Measurements from ENCODE around the gene TNFAIP2.
"Not testable (repeated sequence)": the region's sequence is repeated elsewhere in the genome, so short reads cannot be mapped to it uniquely, and the experiment has no call there.

The TNFAIP2 gene

DNA sequence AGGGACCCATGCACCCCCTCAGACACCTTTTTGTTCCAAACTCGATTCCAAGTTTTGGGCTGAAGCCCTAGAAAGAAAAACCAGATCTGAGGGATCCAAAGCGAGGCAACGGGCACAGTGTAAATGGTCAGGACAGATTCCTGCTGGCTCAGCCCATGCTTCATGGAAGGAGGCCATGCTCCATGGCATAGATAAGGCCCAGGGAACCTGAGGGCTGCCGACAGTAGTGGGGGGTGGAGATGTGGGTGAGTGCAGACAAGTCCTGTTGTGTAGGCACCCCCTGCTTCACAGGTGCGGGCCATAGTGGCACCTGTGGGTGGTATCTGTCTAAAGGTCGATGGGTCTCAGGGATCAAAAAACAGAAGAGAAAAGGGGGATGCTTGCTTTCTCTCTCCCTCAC is 42.1 kb downstream of the TNFAIP2 start:
- Histone ChIP-seq H3K27ac (ENCODE audit: low read depth, low read length) (no peak overlapping the region), H3K9me3 (ENCODE audit: control insufficient read depth, insufficient read depth, low read depth, low read length) (peaks cover 29% of the 10 kb centered on the region), H3K9ac (ENCODE audit: low read length) (no peak overlapping the region), H3K4me1 (ENCODE audit: control insufficient read depth, insufficient read depth, low read length) (no peaks in the 10 kb centered on the region), H3K27me3 (ENCODE audit: control insufficient read depth, insufficient read depth, low read length) (no peaks in the 10 kb centered on the region; the same call in 1 of the 2 replicates), H3K36me3 (ENCODE audit: control insufficient read depth, insufficient read depth, low read length) (no peaks in the 10 kb centered on the region), H3K4me3 (ENCODE audit: low read depth, low read length) (no peak overlapping the region)

DNA sequence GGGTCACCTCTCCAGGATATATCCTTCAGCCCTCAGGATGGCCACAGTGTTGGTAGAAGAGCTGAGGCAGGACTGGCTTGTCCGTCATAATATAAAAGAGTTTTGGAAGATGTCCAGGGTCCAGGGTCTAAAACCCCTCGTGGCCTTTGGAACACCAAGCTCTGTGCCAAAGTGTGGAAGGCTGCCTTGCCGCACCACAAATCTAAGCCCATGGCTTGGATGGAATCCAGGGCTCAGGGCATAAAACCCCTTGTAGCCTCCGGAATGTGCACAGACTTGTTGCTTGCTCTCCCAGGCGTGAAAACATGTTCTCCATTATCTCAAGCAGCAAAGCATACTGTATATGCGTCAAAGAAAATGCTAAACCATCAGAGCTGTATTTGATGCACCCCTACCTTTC is 46.7 kb downstream of the TNFAIP2 start:
- H3K27ac ChIP-seq (ENCODE audit: low read depth, low read length): no peak overlapping the region
- H3K9ac ChIP-seq (ENCODE audit: low read length): no peak overlapping the region
- peaks cover 44% of the 10 kb centered on the region for H3K9me3 ChIP-seq (ENCODE audit: control insufficient read depth, insufficient read depth, low read depth, low read length)
- no peaks in the 10 kb centered on the region for H3K27me3 ChIP-seq (ENCODE audit: control insufficient read depth, insufficient read depth, low read length)
- H3K4me3 ChIP-seq (ENCODE audit: low read depth, low read length): no peak overlapping the region
- H3K4me1 ChIP-seq (ENCODE audit: control insufficient read depth, insufficient read depth, low read length): no peaks in the 10 kb centered on the region
- H3K36me3 ChIP-seq (ENCODE audit: control insufficient read depth, insufficient read depth, low read length): no peaks in the 10 kb centered on the region

GRCh38 chr14:103171206-103171605 is 47.9 kb downstream of the TNFAIP2 start:
- not testable (repeated sequence) for H3K4me1 ChIP-seq (ENCODE audit: control insufficient read depth, insufficient read depth, low read length); H3K4me3 ChIP-seq (ENCODE audit: low read depth, low read length); H3K27ac ChIP-seq (ENCODE audit: low read depth, low read length); H3K36me3 ChIP-seq (ENCODE audit: control insufficient read depth, insufficient read depth, low read length); H3K27me3 ChIP-seq (ENCODE audit: control insufficient read depth, insufficient read depth, low read length); H3K9ac ChIP-seq (ENCODE audit: low read length)
- peaks cover 50% of the 10 kb centered on the region for H3K9me3 ChIP-seq (ENCODE audit: control insufficient read depth, insufficient read depth, low read depth, low read length)

DNA sequence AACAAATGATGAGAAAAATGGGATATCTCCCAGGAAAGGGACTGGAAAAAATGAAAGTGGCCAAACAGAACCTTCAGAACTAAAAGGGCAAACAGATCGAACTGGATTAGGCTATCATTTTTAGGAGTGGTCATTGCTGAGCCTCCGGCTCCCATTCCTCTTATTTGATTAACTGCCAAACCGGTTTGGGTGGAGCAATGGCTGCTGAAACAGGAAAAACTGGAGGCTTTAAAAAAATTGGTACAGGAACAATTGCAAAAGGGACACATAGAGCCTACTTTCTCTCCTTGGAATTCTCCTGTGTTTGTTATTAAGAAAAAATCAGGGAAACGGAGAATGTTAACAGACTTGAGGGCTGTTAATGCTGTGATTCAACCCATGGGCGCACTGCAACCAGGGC is 49.7 kb downstream of the TNFAIP2 start:
- Histone ChIP-seq H3K27me3 (ENCODE audit: control insufficient read depth, insufficient read depth, low read length) (no peaks in the 10 kb centered on the region), H3K4me3 (ENCODE audit: low read depth, low read length) (no peak overlapping the region), H3K27ac (ENCODE audit: low read depth, low read length) (no peak overlapping the region), H3K9ac (ENCODE audit: low read length) (no peak overlapping the region), H3K4me1 (ENCODE audit: control insufficient read depth, insufficient read depth, low read length) (no peaks in the 10 kb centered on the region), H3K9me3 (ENCODE audit: control insufficient read depth, insufficient read depth, low read depth, low read length) (peaks cover 50% of the 10 kb centered on the region), H3K36me3 (ENCODE audit: control insufficient read depth, insufficient read depth, low read length) (no peaks in the 10 kb centered on the region)

DNA sequence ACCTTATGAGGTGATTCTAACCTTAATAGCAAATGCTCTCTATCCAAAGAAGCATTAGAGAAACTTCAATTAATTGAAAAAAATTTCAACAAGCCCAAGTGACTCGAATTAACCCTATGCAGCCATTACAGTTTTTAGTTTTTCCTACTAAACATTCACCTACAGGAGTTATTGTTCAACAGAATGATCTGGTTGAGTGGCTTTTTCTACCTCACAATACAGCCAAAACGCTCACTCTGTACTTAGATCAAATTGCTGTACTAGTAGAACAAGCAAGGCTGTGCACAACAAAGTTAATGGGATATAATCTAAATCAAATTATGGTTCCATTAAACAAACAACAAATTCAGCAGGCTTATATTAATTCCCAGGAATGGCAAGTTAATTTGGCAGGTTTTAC is 50.6 kb downstream of the TNFAIP2 start:
- not testable (repeated sequence) for H3K9ac ChIP-seq (ENCODE audit: low read length); H3K36me3 ChIP-seq (ENCODE audit: control insufficient read depth, insufficient read depth, low read length); H3K27ac ChIP-seq (ENCODE audit: low read depth, low read length); H3K4me3 ChIP-seq (ENCODE audit: low read depth, low read length); H3K4me1 ChIP-seq (ENCODE audit: control insufficient read depth, insufficient read depth, low read length); H3K27me3 ChIP-seq (ENCODE audit: control insufficient read depth, insufficient read depth, low read length)
- peaks cover 46% of the 10 kb centered on the region for H3K9me3 ChIP-seq (ENCODE audit: control insufficient read depth, insufficient read depth, low read depth, low read length)

DNA sequence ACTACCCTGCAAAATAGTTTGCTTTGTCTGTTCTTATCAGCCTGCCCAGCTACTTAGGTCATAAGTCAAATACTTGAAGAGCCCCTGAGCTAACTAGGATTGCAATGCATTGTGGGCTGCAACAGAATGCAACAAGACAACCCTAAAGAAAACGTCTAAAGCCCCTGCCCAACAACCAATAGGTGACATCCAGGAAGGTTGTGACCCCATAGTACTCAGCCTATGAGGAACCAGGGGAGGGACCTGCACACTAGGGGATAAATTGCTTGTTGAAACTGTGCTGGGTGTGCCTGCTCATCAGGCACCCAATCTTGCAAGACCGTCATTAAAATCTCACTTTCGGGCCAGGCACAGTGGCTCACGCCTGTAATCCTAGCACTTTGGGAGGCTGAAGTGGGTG is 52.9 kb downstream of the TNFAIP2 start:
- H3K4me3 ChIP-seq (ENCODE audit: low read depth, low read length); H3K4me1 ChIP-seq (ENCODE audit: control insufficient read depth, insufficient read depth, low read length); H3K27me3 ChIP-seq (ENCODE audit: control insufficient read depth, insufficient read depth, low read length); H3K27ac ChIP-seq (ENCODE audit: low read depth, low read length); H3K36me3 ChIP-seq (ENCODE audit: control insufficient read depth, insufficient read depth, low read length); H3K9ac ChIP-seq (ENCODE audit: low read length): not testable (repeated sequence)
- peaks cover 24% of the 10 kb centered on the region for H3K9me3 ChIP-seq (ENCODE audit: control insufficient read depth, insufficient read depth, low read depth, low read length)

- no peaks in the 10 kb centered on the region for H3K36me3 ChIP-seq (ENCODE audit: control insufficient read depth, insufficient read depth, low read length)
- no peak overlapping the region for H3K9ac ChIP-seq (ENCODE audit: low read length)
- H3K4me3 ChIP-seq (ENCODE audit: low read depth, low read length): no peak overlapping the region
- no peak overlapping the region for H3K27ac ChIP-seq (ENCODE audit: low read depth, low read length)
- no peaks in the 10 kb centered on the region for H3K27me3 ChIP-seq (ENCODE audit: control insufficient read depth, insufficient read depth, low read length)
- H3K9me3 ChIP-seq (ENCODE audit: control insufficient read depth, insufficient read depth, low read depth, low read length): peaks cover 15% of the 10 kb centered on the region; the same call in 1 of the 2 replicates
- H3K4me1 ChIP-seq (ENCODE audit: control insufficient read depth, insufficient read depth, low read length): no peaks in the 10 kb centered on the region
Measured at GRCh38 chr14:103177376-103177775, 54.1 kb downstream of the TNFAIP2 start.

GRCh38 chr14:103178521-103178920 is 55.3 kb downstream of the TNFAIP2 start:
- no peak overlapping the region for H3K27ac ChIP-seq (ENCODE audit: low read depth, low read length)
- no peak overlapping the region for H3K4me3 ChIP-seq (ENCODE audit: low read depth, low read length)
- H3K27me3 ChIP-seq (ENCODE audit: control insufficient read depth, insufficient read depth, low read length): no peaks in the 10 kb centered on the region
- H3K9ac ChIP-seq (ENCODE audit: low read length): no peak overlapping the region
- H3K9me3 ChIP-seq (ENCODE audit: control insufficient read depth, insufficient read depth, low read depth, low read length): peaks cover 15% of the 10 kb centered on the region; the same call in 1 of the 2 replicates
- H3K36me3 ChIP-seq (ENCODE audit: control insufficient read depth, insufficient read depth, low read length): no peaks in the 10 kb centered on the region
- no peaks in the 10 kb centered on the region for H3K4me1 ChIP-seq (ENCODE audit: control insufficient read depth, insufficient read depth, low read length)

DNA sequence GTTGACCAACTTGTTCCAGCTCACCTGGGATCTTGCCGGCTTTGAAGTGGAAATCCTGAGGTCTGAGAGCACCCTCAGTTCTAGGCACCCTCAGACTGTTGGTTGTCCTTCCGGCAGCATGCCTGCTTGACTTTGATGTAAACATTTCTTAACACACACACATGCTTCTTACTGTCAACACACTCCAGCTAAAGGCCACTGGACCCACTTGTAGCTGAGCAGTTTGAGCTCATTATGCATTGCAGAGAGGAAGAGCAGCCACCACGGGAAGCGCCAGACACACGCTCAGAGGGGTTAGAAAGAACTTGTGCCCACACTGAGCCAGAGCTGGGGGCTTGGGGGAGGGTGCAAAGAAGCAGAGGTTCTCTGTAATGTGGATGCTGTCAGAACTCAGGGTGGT is 55.8 kb downstream of the TNFAIP2 start:
- H3K9ac ChIP-seq (ENCODE audit: low read length): no peak overlapping the region
- H3K4me3 ChIP-seq (ENCODE audit: low read depth, low read length): no peak overlapping the region
- H3K27me3 ChIP-seq (ENCODE audit: control insufficient read depth, insufficient read depth, low read length): no peaks in the 10 kb centered on the region
- H3K4me1 ChIP-seq (ENCODE audit: control insufficient read depth, insufficient read depth, low read length): no peaks in the 10 kb centered on the region
- peaks cover 10% of the 10 kb centered on the region; the same call in 1 of the 2 replicates for H3K9me3 ChIP-seq (ENCODE audit: control insufficient read depth, insufficient read depth, low read depth, low read length)
- no peak overlapping the region for H3K27ac ChIP-seq (ENCODE audit: low read depth, low read length)
- no peaks in the 10 kb centered on the region for H3K36me3 ChIP-seq (ENCODE audit: control insufficient read depth, insufficient read depth, low read length)

GRCh38 chr14:103180331-103180730 is 57.1 kb downstream of the TNFAIP2 start:
- no peak overlapping the region for H3K9ac ChIP-seq (ENCODE audit: low read length)
- H3K9me3 ChIP-seq (ENCODE audit: control insufficient read depth, insufficient read depth, low read depth, low read length): peaks cover 3% of the 10 kb centered on the region; the same call in 1 of the 2 replicates
- H3K4me1 ChIP-seq (ENCODE audit: control insufficient read depth, insufficient read depth, low read length): no peaks in the 10 kb centered on the region
- no peaks in the 10 kb centered on the region for H3K27me3 ChIP-seq (ENCODE audit: control insufficient read depth, insufficient read depth, low read length)
- H3K36me3 ChIP-seq (ENCODE audit: control insufficient read depth, insufficient read depth, low read length): no peaks in the 10 kb centered on the region
- no peak overlapping the region for H3K27ac ChIP-seq (ENCODE audit: low read depth, low read length)
- H3K4me3 ChIP-seq (ENCODE audit: low read depth, low read length): no peak overlapping the region

- no peak overlapping the region for H3K9ac ChIP-seq (ENCODE audit: low read length)
- H3K36me3 ChIP-seq (ENCODE audit: control insufficient read depth, insufficient read depth, low read length): no peaks in the 10 kb centered on the region
- H3K9me3 ChIP-seq (ENCODE audit: control insufficient read depth, insufficient read depth, low read depth, low read length): no peaks in the 10 kb centered on the region
- no peak overlapping the region for H3K4me3 ChIP-seq (ENCODE audit: low read depth, low read length)
- peaks cover 28% of the 10 kb centered on the region for H3K4me1 ChIP-seq (ENCODE audit: control insufficient read depth, insufficient read depth, low read length)
- no peak overlapping the region for H3K27ac ChIP-seq (ENCODE audit: low read depth, low read length)
- peaks cover 10% of the 10 kb centered on the region; the same call in 1 of the 2 replicates for H3K27me3 ChIP-seq (ENCODE audit: control insufficient read depth, insufficient read depth, low read length)
Measured at GRCh38 chr14:103184046-103184445, 60.8 kb downstream of the TNFAIP2 start.
